CD4-positive, alpha-beta T cell treated with Interleukin-17A for 4 hours (primary cell): ENCODE data around the gene KRTAP5-3.
A peak's percentile ranks its signal among the peaks of the same experiment; 100 is the strongest.
"Not testable (repeated sequence)": the region's sequence is repeated elsewhere in the genome, so short reads cannot be mapped to it uniquely, and the experiment has no call there.

Experiments used
- DNase-seq: peaks from one replicate; pipeline ENCODE4 v3.0.0-alpha.2; 2020; ENCODE audit warnings: mixed read lengths

Gene KRTAP5-3, protein sequence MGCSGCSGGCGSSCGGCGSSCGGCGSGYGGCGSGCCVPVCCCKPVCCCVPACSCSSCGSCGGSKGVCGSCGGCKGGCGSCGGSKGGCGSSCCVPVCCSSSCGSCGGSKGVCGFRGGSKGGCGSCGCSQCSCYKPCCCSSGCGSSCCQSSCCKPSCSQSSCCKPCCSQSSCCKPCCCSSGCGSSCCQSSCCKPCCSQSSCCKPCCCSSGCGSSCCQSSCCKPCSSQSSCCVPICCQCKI

DNA sequence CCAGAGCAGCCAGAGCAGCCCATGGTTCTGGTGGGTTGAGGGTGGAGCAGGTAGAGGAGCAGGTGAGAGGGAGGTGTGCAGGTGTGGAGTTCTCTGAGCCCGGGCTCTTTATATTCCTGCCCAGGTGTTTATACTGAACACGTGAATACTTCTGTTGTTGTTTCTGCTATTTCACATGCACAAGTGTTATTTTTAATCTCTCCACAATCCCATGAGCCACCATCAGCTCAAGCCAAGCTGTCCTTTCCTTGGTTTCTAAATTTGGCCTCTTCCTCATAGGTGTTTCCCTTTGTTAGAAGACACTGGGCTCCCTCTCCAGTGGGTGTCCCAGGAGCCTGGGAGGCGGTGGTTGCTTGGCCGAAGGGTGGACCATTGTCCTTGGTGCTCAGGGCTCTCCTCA lies at the start of gene KRTAP5-3:
Gene KRTAP5-3, minus strand, starts transcription at position 101 of the 400 bp plus-strand sequence. Its CDS starts 78 bp downstream, at position 23.
- DNase-seq = no peak

DNA sequence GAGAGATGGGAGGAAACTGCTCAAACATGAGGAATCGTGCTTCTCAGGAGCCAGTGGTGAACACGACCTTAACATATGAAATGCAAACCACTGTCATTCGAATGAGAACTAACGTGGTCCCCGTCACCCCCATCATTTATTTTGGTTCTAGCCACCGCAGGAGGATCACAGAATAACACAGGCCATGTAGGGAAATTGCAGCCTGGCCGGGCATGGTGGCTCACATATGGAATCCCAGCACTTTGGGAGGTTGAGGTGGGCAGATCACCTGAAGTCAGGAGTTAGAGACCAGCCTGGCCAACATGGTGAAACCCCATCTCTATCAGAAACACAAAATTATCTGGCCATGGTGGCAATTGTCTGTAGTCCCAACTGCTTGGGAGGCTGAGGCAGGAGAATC lies 48.4 kb upstream of the KRTAP5-3 start:
- DNase-seq = no peak

DNA sequence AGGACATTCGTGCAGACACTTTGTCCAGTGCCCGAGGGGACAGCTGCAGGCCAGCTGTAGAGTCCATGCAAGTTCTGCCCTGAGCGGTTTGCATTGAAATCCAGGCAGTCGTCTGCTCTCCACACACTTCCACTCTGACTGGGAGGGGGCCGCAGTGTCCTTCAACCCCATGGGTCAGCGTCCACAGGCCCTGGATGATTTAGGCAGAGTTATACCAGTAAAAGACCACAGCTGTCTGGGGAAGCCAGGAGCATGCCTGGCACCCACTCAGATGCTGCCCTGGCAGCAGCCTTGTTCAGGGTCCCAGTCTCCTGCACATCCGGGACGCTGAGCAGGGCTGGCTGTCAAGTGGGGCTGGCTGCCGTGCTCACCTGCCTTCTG lies 47.8 kb upstream of the KRTAP5-3 start:
- DNase-seq = no peak

DNA sequence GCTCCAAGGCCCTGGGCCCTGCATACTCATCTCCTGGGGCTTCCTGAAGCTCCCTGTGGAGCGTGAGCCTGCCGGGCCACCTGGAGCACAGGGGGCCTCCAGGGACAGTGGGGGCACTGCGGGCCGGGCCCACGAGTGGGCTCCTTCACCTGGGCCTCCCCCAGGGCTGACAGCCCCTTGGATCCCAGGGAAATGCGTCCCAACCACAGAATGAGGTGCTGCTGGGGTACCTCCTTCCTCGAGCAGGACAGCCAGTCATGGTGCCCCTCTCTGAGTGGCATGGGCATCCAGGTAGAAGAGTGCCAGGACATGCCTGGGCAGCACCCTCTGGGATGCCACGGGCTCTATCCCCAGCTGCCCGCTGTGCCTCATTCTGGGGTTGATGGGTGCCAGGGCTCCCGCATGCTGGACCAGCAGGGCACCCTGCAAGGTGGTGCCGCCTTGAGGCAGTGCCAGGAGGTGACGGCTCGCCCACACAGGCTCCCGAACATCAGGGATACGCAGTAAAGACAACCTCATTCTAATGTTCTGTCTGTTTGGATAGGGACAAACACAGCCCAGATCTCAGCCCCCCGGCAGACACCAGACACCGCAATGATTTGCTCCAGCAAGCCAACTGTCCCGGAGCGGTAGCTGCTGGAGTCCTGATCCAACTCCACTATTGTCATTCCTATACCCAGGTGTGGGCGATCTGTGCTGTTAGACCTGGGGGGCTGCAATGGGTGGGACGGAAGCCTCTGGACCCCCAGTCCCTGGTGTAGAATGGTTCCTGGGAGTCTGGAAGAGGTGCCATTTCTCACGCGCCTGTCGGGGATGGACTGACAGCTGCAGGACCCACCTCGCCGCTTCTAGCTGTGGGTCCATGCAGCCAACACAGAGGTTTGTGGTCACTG lies 47.2 kb upstream of the KRTAP5-3 start:
- DNase-seq = no peak

DNA sequence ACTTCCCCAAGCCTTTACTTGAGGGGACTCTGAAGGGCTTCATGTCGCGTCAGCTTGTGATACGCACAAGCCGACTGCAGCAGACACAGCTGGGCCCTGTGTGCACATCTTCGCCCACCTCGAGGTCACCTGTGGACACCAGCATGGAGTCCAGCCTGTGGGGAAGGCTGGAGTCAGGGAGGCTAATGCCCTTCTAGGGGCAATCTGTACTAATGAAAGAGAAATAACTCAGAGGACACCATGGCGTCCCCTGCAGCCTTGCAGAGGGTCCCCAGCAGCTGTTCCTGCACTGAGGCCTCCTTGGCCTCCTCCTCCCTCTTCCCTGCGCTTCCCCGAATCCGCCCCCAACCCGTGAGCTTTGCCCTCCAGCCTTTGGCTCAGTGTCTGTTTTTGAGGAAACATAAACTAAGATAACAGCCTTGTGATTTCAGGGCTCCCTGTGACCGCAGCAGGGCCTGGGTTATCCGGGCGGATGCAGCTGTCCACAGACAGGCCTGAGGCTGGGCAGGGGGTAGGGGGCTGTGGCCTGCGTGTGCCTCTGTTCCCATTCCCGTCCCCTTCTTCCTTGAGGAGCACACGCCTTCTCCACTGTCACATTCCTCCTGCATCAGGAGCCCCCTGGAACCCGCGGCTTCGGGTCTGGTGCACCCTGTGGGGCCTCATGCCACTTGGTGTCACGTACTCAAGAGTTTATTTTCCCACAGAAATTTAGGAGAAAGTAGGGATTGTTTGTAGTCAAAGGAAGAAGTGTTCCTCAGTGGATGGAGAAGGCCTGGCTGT lies 46.3 kb upstream of the KRTAP5-3 start:
- DNase-seq = no peak

DNA sequence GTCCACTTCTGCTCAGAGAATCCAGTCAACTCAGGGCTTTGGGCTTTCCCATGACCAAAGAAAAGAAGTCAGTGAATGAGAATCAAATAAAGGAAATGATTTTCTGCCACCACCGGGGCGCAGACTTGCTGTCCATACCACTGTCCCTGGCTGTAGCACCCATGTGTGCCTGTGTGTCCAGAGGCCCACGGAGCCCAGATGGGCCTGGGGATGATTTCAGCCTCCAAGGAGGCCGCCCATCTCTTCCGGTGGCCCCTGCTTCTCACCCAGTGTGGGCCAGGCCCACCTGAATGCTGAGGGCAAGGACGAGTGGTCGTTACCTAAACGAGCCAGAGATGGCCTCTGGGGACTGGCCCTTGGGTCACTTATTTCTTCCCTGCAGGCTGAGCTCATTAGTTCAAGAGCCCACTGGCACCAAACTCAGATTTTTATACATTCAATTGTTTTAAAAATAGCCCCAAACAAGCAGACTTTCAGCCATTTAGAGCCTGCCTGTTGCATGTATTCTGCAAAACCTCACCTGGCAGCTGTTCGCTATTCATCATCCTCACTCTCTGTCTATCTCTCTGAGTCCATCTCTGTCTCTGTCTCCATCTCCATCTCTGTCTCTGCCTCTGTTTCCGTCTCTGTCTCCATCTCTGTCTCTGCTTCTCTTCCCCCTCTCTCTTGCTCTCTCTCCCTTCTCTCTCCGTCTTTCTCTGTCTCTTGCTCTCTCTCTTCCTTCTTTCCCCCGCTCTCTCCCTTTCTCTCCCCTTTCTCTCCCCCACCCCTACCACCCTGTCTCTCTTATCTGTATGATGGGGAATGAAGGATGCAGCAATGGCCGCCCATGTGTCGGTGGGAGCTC lies 45.5 kb upstream of the KRTAP5-3 start:
- DNase-seq = no peak

DNA sequence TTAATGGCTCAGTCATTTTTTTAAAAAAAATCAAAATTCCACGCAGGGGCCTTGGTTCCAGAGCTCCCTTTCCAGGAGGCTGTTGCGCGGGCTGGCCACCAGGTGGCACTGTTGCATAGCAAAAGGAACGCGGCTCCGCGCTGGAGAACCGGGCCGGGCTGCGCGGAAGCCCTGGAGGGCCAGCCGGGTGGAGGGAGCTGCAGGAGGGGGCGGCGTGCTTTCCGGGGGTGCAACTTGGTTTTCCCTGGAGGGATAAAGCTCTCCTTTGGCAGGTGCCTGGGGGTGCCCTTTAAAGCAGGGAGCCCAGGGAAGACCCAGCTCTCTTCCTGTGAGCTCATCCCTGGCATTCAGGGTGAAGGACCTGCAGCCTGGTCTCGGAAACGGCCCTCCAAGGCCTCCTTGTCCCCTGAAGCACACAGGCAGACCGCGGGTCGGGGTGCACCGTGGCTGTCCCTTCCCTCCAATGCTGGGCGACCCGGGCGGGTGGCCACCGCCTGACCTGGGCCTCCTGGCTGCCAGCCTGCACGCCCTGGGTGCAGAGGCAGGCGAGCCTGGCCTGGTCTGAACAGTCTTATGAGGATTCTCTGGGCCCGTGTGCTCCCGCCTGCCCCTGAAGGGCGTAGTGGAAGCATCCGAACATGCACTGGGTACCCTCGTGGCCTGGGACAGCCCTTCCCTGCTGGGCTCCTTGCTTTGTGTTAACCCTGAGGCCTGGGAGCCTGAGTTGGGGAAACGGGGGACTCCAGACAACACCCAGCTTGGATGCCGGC lies 44.7 kb upstream of the KRTAP5-3 start:
- peak; percentile 83 for DNase-seq

DNA sequence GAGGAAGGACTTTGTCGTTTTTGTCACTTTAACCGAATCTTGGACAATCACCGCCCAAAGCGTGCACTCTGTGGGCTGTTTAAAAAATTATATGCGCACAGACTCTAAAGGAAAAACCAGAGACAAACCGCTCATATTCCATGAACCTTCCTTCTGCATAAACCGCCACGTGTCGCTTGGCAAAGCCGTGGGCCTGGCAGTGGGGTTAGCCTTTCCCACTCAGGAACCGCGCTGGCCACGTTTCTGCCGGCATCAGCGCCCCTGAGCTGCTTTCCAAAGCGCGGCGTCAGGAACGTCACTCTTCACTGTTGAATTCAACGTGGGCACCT lies 44.1 kb upstream of the KRTAP5-3 start:
- DNase-seq = no peak

DNA sequence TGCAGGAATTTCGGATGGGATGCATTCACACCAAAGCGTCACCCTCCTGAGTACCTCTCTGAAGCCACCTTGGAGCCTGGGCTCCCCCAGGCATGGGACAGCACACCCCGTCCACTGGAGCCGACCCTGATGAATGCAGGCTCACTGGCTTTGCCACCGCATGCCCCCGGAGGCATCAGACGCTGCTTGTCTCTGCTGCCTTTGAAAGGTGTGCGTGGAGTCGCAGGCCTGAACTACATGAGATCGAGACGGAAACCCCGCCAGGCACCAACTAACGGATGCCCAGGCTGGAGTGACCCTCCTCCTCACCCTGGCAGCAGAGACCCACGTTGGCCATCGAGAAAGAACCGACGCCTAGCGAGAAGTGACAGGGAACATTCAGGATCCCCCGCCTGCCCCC lies 43.8 kb upstream of the KRTAP5-3 start:
- no peak for DNase-seq

DNA sequence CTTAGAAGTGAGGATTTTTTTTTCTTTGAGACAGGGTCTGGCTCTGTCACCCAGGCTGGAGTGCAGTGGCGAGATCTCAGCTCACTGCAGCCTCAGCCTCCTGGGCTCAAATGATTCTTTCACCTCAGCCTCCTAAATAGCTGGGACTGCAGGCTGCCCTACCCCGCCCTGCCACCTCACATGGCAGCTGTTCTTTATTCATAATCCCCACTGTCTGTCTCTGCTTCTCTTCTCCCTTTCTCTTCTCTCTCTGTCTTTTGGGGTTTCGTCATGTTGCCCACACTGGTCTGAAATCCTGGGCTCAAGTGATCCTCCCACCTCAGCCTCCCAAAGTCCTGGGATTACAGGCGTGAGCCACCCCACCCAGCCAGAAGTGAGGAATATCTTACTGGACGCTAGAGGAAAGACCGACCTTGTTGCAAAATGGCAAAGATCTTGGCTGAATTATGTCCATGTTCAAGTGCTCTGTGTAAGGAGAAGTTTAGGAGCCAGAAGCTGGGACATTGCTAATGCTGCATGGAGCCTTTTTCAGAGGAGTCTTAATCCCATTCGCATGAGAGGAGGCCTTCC lies 43.2 kb upstream of the KRTAP5-3 start:
- DNase-seq = no peak

DNA sequence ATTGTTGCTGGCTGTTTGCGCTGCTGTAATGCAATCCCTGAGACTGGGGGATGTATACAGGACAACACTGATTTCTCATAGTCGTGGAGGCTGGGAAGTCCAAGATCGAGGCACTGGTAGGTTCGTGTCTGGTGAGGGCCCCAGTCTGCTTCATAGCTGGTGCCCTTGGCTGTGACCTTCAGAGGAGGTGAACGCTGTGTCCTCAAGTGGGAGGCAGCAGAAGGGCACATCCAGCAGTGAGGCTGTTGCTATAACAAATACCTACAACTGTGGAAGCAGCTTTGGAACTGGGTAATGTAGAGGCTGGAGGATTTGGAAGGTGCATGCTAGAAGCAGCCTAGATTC lies 42.6 kb upstream of the KRTAP5-3 start:
- no peak for DNase-seq

DNA sequence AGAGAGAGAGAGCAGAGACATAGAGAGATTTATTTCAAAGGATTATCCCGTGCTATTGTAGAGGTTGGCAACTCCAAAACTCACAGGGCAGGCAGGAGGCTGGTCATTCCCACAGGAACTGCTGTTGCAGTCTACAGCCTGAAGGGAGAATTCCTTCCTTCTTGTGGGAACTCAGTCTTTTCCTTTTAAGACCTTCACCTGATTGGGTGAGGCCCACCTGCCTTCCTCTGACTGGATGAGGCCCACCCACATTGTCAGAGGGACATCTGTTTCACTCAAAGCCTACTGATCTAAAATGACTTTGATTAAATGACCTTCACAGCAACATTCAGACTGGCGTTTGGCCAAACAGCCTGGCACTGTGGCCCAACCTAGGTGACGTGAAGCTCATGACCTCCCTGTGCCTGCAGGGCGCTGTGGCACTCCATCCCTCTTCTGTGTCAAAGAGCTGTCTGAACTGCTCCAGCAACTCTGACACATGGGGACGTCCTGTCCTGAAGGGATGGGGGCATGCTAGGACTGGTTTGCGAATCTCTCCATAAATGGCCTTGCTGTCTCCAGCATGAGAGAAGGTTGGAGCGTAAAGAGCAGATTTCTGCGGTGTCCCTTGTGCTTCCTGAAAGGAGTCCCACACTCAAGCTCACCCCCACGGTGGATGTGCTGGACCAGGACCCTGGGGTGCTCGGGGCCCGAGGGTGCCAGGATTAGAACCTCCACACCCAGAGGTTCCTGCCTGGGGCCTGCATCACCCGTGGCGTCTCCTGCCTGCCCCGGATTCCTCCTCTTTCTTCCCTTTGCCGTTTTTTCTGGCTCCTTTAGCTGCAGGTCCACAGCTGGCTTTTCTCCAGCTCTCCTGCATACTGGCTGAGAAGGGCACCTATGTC lies 42.0 kb upstream of the KRTAP5-3 start:
- DNase-seq = no peak

DNA sequence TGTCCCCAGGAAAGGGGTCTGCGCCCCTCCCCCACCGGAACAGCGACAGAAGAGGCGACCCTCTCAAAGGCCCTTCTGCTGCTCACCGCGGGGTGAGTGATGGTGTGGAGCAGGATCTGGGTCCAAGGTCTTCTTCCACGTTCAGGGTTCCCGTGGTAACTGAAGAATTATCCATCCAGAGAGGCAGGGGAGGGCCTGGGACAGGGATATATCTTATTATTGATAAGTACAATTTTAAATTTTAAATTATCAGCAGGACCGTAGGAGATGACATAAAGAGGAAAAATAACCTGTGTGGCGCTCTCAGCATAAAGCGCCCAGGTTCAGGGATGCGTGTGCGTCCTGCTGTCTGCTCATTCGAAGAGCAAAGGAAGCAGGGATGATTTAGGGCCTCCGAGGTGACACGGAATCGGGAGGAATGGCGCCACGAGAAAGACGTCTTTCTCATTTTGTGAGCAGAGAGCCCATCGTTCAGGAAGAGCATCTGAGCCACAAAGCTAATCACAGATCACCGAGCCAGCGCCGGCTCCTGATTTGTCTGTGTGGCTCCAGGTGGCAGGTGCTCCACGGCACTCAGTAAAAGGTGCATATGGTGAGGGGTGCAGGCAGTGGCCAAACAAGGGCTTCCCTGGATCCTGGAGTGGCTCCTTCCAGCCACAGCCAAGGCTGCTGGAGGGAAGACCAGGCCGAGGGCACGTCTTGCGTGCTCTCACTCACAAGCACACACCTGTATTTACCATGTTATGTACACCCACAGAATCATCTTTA lies 40.6 kb upstream of the KRTAP5-3 start:
- DNase-seq = no peak

DNA sequence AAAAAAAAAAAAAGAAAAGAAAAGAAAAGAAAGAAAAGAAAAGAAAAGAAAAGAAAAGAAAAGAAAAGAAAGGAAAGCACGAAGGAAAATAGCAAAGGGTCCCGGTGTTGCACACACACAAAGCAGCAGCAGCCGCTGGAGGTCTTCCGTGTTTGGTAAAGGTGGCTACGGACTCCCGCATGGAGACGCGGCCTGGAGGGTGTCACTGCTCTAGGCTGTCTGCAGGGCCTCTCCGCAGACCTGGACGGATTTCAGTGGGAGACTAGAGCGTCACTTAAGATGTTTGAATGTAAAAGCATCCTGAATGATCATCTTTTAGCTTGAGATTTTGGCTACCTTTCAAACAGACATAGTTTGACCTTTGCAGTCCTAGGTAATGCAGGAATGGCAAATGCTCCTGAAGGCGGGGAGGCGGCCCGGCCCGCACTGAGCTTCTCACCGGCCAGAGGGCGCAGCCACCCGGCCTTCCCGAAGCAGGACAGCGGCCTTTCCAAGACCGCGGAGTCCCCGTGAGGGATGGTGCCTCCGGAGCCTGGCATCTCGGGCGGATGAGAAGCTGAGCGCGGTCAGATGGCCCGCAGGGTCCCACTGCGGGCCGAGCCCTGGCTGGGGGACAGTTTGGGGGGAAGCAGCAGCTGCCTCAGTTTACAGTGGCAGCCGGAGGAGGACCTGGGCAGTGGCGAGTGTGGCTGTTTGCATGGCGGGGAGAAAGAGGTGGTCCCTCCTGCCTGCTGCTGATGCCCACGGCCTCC lies 39.8 kb upstream of the KRTAP5-3 start:
- DNase-seq = no peak

DNA sequence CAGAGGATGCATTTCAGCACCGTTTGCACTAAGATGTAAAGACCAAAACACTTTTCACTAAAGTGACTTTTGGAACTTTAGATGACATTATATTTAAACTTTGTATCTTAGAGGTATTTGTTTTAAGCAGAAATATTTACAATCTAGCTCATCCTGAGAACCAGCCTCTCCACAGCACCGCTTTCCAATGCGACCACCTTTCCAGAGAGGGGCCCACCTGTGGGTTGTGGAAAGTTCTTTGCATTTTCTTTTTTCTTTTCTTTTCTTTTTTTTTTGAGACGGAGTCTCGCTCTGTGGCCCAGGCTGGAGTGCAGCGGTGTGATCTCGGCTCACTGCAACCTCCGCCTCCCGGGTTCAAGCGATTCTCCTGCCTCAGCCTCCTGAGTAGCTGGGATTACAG lies 38.3 kb upstream of the KRTAP5-3 start:
- DNase-seq = not testable (repeated sequence)

DNA sequence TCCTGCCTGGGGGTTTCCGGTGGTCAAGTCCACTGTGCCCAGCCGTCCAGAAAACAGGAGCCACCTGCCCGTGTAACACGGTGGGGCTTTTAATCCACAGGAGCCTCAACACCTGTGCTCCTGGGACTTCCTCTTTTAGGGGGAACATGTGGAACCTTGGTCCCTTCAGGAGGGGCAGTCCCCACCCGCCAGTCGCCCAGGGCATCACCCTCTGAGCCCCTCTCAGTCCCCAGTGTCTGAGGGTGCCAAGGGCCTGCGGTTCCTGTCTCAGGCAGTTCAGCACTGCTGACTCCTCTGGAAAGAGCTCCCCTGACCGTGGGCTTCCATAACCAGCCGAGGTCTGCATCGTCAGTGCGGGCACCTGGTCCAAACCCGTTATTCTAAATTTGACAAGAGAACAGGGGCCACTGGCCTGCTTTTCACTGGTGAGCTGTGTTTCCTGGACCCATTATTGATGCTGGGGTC lies 37.1 kb upstream of the KRTAP5-3 start:
- DNase-seq = no peak

DNA sequence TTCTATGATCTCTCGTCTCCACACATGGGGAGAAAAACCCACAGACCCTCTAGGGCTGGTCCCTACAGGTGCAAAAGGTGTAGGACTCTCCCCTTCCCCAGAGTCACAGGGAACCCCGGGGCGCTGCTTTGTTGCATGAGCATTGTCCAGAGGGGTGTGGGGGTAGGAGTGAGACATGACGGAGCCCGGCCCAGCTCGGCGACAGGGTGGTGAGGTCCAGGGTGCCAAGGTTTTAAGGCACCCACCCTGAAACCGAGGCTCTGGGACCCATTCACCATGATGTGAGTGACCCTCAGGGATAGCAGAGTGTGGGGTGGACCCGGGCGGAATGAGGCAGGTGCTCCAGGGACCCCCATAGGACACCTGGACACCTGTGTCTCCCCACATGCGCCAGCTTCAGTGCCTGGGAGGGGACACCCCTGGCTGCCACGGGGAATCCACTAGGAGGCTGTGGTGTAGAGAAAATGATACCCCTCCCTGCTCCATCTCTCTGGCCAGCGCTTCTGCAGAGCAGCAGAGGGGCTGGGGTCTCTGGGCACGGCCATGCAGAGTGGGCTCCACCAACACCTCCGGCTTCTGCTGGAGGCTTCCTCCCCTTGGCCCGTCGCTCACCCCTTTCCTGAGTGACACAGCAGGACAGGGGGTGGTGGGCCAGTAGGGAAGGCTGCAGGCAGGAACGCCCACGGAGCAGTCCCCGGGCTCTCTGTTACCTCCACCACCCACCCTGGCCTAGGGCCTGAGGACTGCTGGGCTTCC lies 36.5 kb upstream of the KRTAP5-3 start:
- no peak for DNase-seq

DNA sequence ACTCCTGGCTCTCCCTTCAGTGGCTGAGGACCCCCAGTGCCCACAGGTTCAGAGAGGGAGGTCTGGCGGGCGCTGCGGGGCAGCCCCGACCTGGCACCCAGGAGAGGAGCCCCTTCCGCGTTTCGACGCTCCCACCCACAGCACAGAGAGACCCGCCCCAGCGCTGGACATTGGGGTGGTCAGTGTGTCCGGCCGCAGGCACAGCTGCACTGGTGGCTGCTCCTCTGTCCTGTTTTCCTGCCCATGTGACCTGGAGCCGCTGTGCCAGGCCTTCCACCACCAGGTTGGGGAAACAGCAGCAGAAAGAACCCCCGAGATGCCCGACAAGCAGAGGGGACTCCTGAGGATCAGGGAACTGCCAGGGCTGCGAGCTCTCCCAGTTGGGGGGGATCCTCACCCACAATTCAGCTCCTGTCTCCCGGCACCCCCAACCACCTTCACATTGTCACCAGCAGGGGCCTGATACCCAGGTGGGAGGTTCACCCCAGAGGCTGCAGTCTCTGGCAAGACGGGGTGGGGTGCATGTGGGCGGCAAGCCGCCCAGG lies 35.0 kb upstream of the KRTAP5-3 start:
- no peak for DNase-seq
